PC-9 (cell line): Measurements from ENCODE around the gene DYNC1H1.

Source experiments
- EZH2 ChIP-seq: fragments of 200-600 bp; sonication (generic); IDR thresholded peaks from 2 replicates; pipeline ENCODE4 v1.8.0; 2017; ENCODE audit warnings: antibody characterized with exemption, low read depth
- TF ChIP-seq, protein P1 (sequence below): fragments of 200-600 bp; sonication (generic); conservative IDR thresholded peaks from 2 replicates; pipeline ENCODE4 v1.6.1; 2017; ENCODE audit warnings: mixed run types, antibody characterized with exemption, mild to moderate bottlenecking, moderate library complexity

DNA sequence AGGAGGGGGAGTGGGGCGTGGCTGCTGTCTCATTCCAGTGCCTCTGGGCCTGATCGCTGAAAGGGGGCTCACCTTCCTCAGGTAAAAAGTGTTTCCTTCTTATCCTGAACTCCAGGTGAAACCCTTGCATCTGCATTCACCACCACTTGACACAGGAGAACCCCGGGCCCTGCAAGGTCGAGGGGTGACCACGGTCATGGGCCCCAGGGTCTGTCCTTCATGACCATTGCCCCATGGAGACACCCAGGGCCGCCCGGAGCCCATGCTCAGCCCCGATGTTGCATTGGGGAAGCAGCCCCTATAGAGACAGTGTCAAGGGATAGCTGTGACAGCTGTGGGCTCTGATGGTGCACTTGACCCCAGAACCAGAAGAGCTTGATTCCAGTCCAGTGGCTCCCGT, 34.4 kb upstream of the DYNC1H1 start:
- TF ChIP-seq, protein P1, sequence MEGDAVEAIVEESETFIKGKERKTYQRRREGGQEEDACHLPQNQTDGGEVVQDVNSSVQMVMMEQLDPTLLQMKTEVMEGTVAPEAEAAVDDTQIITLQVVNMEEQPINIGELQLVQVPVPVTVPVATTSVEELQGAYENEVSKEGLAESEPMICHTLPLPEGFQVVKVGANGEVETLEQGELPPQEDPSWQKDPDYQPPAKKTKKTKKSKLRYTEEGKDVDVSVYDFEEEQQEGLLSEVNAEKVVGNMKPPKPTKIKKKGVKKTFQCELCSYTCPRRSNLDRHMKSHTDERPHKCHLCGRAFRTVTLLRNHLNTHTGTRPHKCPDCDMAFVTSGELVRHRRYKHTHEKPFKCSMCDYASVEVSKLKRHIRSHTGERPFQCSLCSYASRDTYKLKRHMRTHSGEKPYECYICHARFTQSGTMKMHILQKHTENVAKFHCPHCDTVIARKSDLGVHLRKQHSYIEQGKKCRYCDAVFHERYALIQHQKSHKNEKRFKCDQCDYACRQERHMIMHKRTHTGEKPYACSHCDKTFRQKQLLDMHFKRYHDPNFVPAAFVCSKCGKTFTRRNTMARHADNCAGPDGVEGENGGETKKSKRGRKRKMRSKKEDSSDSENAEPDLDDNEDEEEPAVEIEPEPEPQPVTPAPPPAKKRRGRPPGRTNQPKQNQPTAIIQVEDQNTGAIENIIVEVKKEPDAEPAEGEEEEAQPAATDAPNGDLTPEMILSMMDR: no peak
- no peak for TF ChIP-seq EZH2
